Gastroesophageal sphincter (tissue), 4 donors: Measurements from ENCODE around the gene SLC39A11. TPM values are rescaled to one million over a fixed set of nuclear protein-coding genes. Genes with fewer than 3 reads are reported as not detected.
"Not testable (repeated sequence)": the region's sequence is repeated elsewhere in the genome, so short reads cannot be mapped to it uniquely, and the experiment has no call there.

ENCODE experiments used
- ATAC-seq: fragments of 150-250 bp; one replicate; pipeline ENCODE4 v1.9.1; 2016; ENCODE audit warnings: mild to moderate bottlenecking, moderate library complexity
- H3K27ac ChIP-seq, 4 donors: fragments of 200-600 bp; sonication (generic) in 3 of 4; 1 replicate in 3 of 4; 2 replicates in 1 of 4; pipeline ENCODE4 v1.5.1; 2016 to 2019
- H3K27me3 ChIP-seq: fragments of 200-600 bp; sonication (generic); one replicate; pipeline ENCODE4 v1.5.1; 2019
- H3K36me3 ChIP-seq, 2 donors: fragments of 200-600 bp; sonication (generic); one replicate each; pipeline ENCODE4 v1.5.1; 2019; ENCODE audit warnings: control low read depth in 1 of 2
- H3K4me1 ChIP-seq, 3 donors: fragments of 200-600 bp; sonication (generic); 1 replicate in 2 of 3; 2 replicates in 1 of 3; pipeline ENCODE4 v1.5.1; 2016 to 2019; ENCODE audit warnings: control low read depth in 2 of 3
- H3K4me3 ChIP-seq, 2 donors: fragments of 200-600 bp; sonication (generic); one replicate each; pipeline ENCODE4 v1.5.1; 2019; ENCODE audit warnings: mild to moderate bottlenecking in 1 of 2, moderate library complexity in 1 of 2
- H3K9me3 ChIP-seq, 3 donors: fragments of 200-600 bp; sonication (generic); one replicate each; pipeline ENCODE4 v1.5.1; 2017 to 2019; ENCODE audit warnings: control low read depth in 2 of 3
- CTCF ChIP-seq, 4 experiments: fragments of 200-600 bp in 2 of 4; fragments of 450-650 bp in 2 of 4; sonication (generic) in 1 of 4; IDR thresholded peaks; one replicate each; pipeline ENCODE4 v1.5.1; 2017 to 2019; ENCODE audit warnings: antibody characterized with exemption in 4 of 4, mild to moderate bottlenecking in 2 of 4, moderate library complexity in 2 of 4
- EP300 ChIP-seq: sonication (generic); formaldehyde crosslinking; IDR thresholded peaks from one replicate; pipeline ENCODE4 v1.6.1; 2017; ENCODE audit warnings: antibody characterized with exemption, mild to moderate bottlenecking
- POLR2A ChIP-seq, 2 donors: fragments of 450-650 bp; IDR thresholded peaks; one replicate each; pipeline ENCODE4 v1.6.1; 2017; ENCODE audit warnings: antibody characterized with exemption in 2 of 2, mild to moderate bottlenecking in 2 of 2, moderate library complexity in 1 of 2
- POLR2AphosphoS5 ChIP-seq: sonication (generic); formaldehyde crosslinking; IDR thresholded peaks from one replicate; pipeline ENCODE4 v1.6.1; 2017; ENCODE audit warnings: antibody characterized with exemption
- WGBS, 2 donors: methylation state at CpG; one replicate each; pipeline ENCODE4 v1.1.5; 2018; ENCODE audit warnings: low coverage in 1 of 2; 5-methylcytosine and 5-hydroxymethylcytosine counted together
- total RNA-seq, 4 donors: library from RNA; depleted of rRNA; stranded (reverse); fragments of >200 nt; gene quantifications; one replicate each; pipeline ENCODE4 v1.1.0, GENCODE V29; 2016

Gene SLC39A11
- total RNA-seq, 4 donors from 2014 or later, result 11.6 to 16.8 (median 14.5) TPM

GRCh38 chr17:73137376-73137775, 44.9 kb upstream of the SLC39A11 start:
- H3K4me3 ChIP-seq, result no peak overlapping the region
- no peak overlapping the region for H3K27ac ChIP-seq
- no peaks in the 10 kb centered on the region for H3K9me3 ChIP-seq
- H3K36me3 ChIP-seq, result no peaks in the 10 kb centered on the region
- peaks cover 19% of the 10 kb centered on the region for H3K27me3 ChIP-seq
- TF ChIP-seq POLR2A (IDR thresholded peaks at IDR 0.05), result no peak
- no peak for TF ChIP-seq CTCF (IDR thresholded peaks at IDR 0.05)
- no peak for TF ChIP-seq POLR2AphosphoS5
- TF ChIP-seq EP300, result no peak
- 94 to 100% methylated on average over 1 to 2 of the region's 2 CpGs for WGBS, 2 donors
- H3K4me1 ChIP-seq, result no peaks in the 10 kb centered on the region
- no peak for ATAC-seq

GRCh38 chr17:73135766-73136165, 43.3 kb upstream of the SLC39A11 start:
- H3K27ac ChIP-seq, result no peak overlapping the region
- H3K4me1 ChIP-seq, result no peaks in the 10 kb centered on the region
- 76 to 78% methylated on average over 4 of the region's 4 CpGs for WGBS, 2 donors
- no peak for ATAC-seq
- no peak overlapping the region for H3K4me3 ChIP-seq
- peaks cover 11% of the 10 kb centered on the region for H3K27me3 ChIP-seq
- H3K36me3 ChIP-seq, result no peaks in the 10 kb centered on the region
- TF ChIP-seq CTCF (IDR thresholded peaks at IDR 0.05) (no peak), POLR2AphosphoS5 (no peak), EP300 (no peak), POLR2A (IDR thresholded peaks at IDR 0.05) (no peak)
- H3K9me3 ChIP-seq, result no peaks in the 10 kb centered on the region

- TF ChIP-seq POLR2A (IDR thresholded peaks at IDR 0.05), result no peak
- no peak for TF ChIP-seq EP300
- TF ChIP-seq CTCF (IDR thresholded peaks at IDR 0.05), result no peak
- no peak overlapping the region for H3K27ac ChIP-seq
- H3K4me1 ChIP-seq, result no peaks in the 10 kb centered on the region
- ATAC-seq, result no peak
- 46% methylated on average over 4 of the region's 4 CpGs; no CpG with 5 or more reads in 1 of the 2 donors for WGBS, 2 donors
- no peak overlapping the region for H3K4me3 ChIP-seq
- no peaks in the 10 kb centered on the region for H3K9me3 ChIP-seq
- peaks cover 10% of the 10 kb centered on the region for H3K27me3 ChIP-seq
- H3K36me3 ChIP-seq, result no peaks in the 10 kb centered on the region
Measured at GRCh38 chr17:73133911-73134649, 41.6 kb upstream of the SLC39A11 start.

- ATAC-seq, result no peak
- no peaks in the 10 kb centered on the region for H3K36me3 ChIP-seq
- H3K9me3 ChIP-seq, result no peaks in the 10 kb centered on the region
- H3K4me3 ChIP-seq, result no peak overlapping the region
- TF ChIP-seq EP300, result no peak
- TF ChIP-seq POLR2A (IDR thresholded peaks at IDR 0.05), result no peak
- no peak overlapping the region for H3K27ac ChIP-seq
- peaks cover 6% of the 10 kb centered on the region for H3K27me3 ChIP-seq
- no peaks in the 10 kb centered on the region for H3K4me1 ChIP-seq
- 58 to 73% methylated on average over 7 to 8 of the region's 12 CpGs for WGBS, 2 donors
Measured at GRCh38 chr17:73132085-73132492, 39.6 kb upstream of the SLC39A11 start.

GRCh38 chr17:73131439-73131838, 39.0 kb upstream of the SLC39A11 start:
- not testable (repeated sequence) for H3K36me3 ChIP-seq, ATAC-seq, H3K27me3 ChIP-seq, H3K4me3 ChIP-seq, H3K27ac ChIP-seq, H3K9me3 ChIP-seq, H3K4me1 ChIP-seq
- WGBS, 2 donors, result 70 to 86% methylated on average over 1 to 3 of the region's 6 CpGs

- ATAC-seq, result no peak
- H3K4me1 ChIP-seq, result no peaks in the 10 kb centered on the region
- no peaks in the 10 kb centered on the region for H3K9me3 ChIP-seq
- H3K4me3 ChIP-seq, result no peak overlapping the region
- TF ChIP-seq POLR2AphosphoS5 (no peak), CTCF (IDR thresholded peaks at IDR 0.05) (no peak), POLR2A (IDR thresholded peaks at IDR 0.05) (no peak), EP300 (no peak)
- H3K36me3 ChIP-seq, result no peaks in the 10 kb centered on the region
- WGBS, 2 donors, result 40 to 90% methylated on average over 1 to 3 of the region's 3 CpGs
- H3K27me3 ChIP-seq, result peaks cover 6% of the 10 kb centered on the region
- no peak overlapping the region for H3K27ac ChIP-seq
Measured at GRCh38 chr17:73130977-73131376, 38.5 kb upstream of the SLC39A11 start.
